Karpas-422 (cell line): Measurements from ENCODE around the gene RARRES2. TPM values are rescaled to one million over a fixed set of nuclear protein-coding genes. Genes with fewer than 3 reads are reported as not detected.
A peak's percentile ranks its signal among the peaks of the same experiment; 100 is the strongest.

ENCODE experiments used
- DNase-seq: peaks from one replicate; pipeline ENCODE4 v3.0.0-alpha.2; 2015
- H2AFZ ChIP-seq: fragments of 200-600 bp; sonication (generic); 2 replicates; pipeline ENCODE4 v1.6.1; 2014; ENCODE audit warnings: antibody characterized with exemption, low read length, mixed read lengths
- H3K27ac ChIP-seq: fragments of 200-600 bp; sonication (generic); 2 replicates; pipeline ENCODE4 v1.5.1; 2014; ENCODE audit warnings: mild to moderate bottlenecking, low read length, moderate library complexity
- H3K27me3 ChIP-seq: fragments of 200-600 bp; sonication (generic); 2 replicates; pipeline ENCODE4 v1.6.1; 2014; ENCODE audit warnings: low read length, mixed read lengths
- H3K36me3 ChIP-seq: fragments of 200-600 bp; sonication (generic); 2 replicates; pipeline ENCODE4 v1.6.1; 2014; ENCODE audit warnings: low read length, mixed read lengths; ENCODE audit not compliant: insufficient read depth
- H3K4me1 ChIP-seq: fragments of 200-600 bp; sonication (generic); 2 replicates; pipeline ENCODE4 v1.6.1; 2014; ENCODE audit warnings: mild to moderate bottlenecking, low read length, mixed read lengths
- H3K4me2 ChIP-seq: fragments of 200-600 bp; sonication (generic); 2 replicates; pipeline ENCODE4 v1.6.1; 2014; ENCODE audit warnings: low read length, low read depth, mild to moderate bottlenecking; ENCODE audit not compliant: poor library complexity, severe bottlenecking
- H3K4me3 ChIP-seq: fragments of 200-600 bp; sonication (generic); 2 replicates; pipeline ENCODE4 v1.5.1; 2014; ENCODE audit warnings: mild to moderate bottlenecking, antibody characterized with exemption, low read length, mixed read lengths
- H3K79me2 ChIP-seq: fragments of 200-600 bp; sonication (generic); 2 replicates; pipeline ENCODE4 v1.6.1; 2014; ENCODE audit warnings: mild to moderate bottlenecking, low read length, mixed read lengths
- H3K9ac ChIP-seq: fragments of 200-600 bp; sonication (generic); 2 replicates; pipeline ENCODE4 v1.6.0; 2014; ENCODE audit warnings: low read length
- H3K9me2 ChIP-seq: fragments of 200-600 bp; sonication (generic), shearing (Covaris generic); replicated peaks from 2 replicates; pipeline ENCODE4 v1.6.0; 2014; ENCODE audit warnings: mild to moderate bottlenecking, low read length, moderate library complexity; ENCODE audit not compliant: insufficient read depth
- H3K9me3 ChIP-seq: fragments of 300-700, 200-600 bp; sonication (generic); 2 replicates; pipeline ENCODE4 v1.6.1; 2014; ENCODE audit warnings: low read length, mixed read lengths
- H4K20me1 ChIP-seq: fragments of 200-600 bp; sonication (generic); 2 replicates; pipeline ENCODE4 v1.6.1; 2014; ENCODE audit warnings: mild to moderate bottlenecking, antibody characterized with exemption, low read length, low read depth; ENCODE audit not compliant: insufficient read depth
- total RNA-seq: library from RNA; depleted of rRNA; stranded (reverse); fragments of >200 nt; shearing (Covaris generic); gene quantifications from 2 replicates; pipeline ENCODE4 v1.2.3, GENCODE V29; 2014; ENCODE audit warnings: low replicate concordance

The RARRES2 gene
- total RNA-seq, 1 experiment from 2014 or later: not detected

- no peak for DNase-seq
- Histone ChIP-seq H3K4me2 (no peak overlapping the region), H3K36me3 (peaks cover 15% of the 10 kb centered on the region), H3K9me2 (no peaks in the 10 kb centered on the region), H3K9me3 (no peaks in the 10 kb centered on the region), H4K20me1 (peaks cover 12% of the 10 kb centered on the region; the same call in 1 of the 2 replicates), H3K79me2 (peaks cover 16% of the 10 kb centered on the region), H3K4me1 (peaks cover 25% of the 10 kb centered on the region), H3K27ac (no peak overlapping the region), H3K4me3 (no peak overlapping the region), H3K27me3 (no peaks in the 10 kb centered on the region), H3K9ac (no peak overlapping the region), H2AFZ (no peak overlapping the region)
Measured at GRCh38 chr7:150374472-150374871, 33.0 kb upstream of the RARRES2 start.

- Histone ChIP-seq H3K9me3 (no peaks in the 10 kb centered on the region), H3K9me2 (no peaks in the 10 kb centered on the region), H3K4me3 (no peak overlapping the region), H3K79me2 (peaks cover 20% of the 10 kb centered on the region), H3K9ac (no peak overlapping the region), H2AFZ (no peak overlapping the region), H3K27ac (no peak overlapping the region), H3K36me3 (peaks cover 15% of the 10 kb centered on the region), H4K20me1 (peaks cover 12% of the 10 kb centered on the region; the same call in 1 of the 2 replicates), H3K27me3 (no peaks in the 10 kb centered on the region), H3K4me2 (no peak overlapping the region), H3K4me1 (peaks cover 25% of the 10 kb centered on the region)
- no peak for DNase-seq
Measured at GRCh38 chr7:150374026-150374425, 32.6 kb upstream of the RARRES2 start.

GRCh38 chr7:150373049-150373801 is 31.8 kb upstream of the RARRES2 start:
- H3K36me3 ChIP-seq: peaks cover 15% of the 10 kb centered on the region
- H3K27ac ChIP-seq: no peak overlapping the region
- H3K4me3 ChIP-seq: no peak overlapping the region
- no peak overlapping the region for H2AFZ ChIP-seq
- H3K9me3 ChIP-seq: no peaks in the 10 kb centered on the region
- peaks cover 12% of the 10 kb centered on the region; the same call in 1 of the 2 replicates for H4K20me1 ChIP-seq
- peaks cover 22% of the 10 kb centered on the region for H3K79me2 ChIP-seq
- DNase-seq: no peak
- H3K27me3 ChIP-seq: no peaks in the 10 kb centered on the region
- no peak overlapping the region for H3K4me2 ChIP-seq
- peaks cover 22% of the 10 kb centered on the region for H3K4me1 ChIP-seq
- no peaks in the 10 kb centered on the region for H3K9me2 ChIP-seq
- no peak overlapping the region for H3K9ac ChIP-seq

GRCh38 chr7:150372271-150373048 is 31.0 kb upstream of the RARRES2 start:
- Histone ChIP-seq H3K4me2 (no peak overlapping the region), H4K20me1 (peaks cover 12% of the 10 kb centered on the region; the same call in 1 of the 2 replicates), H3K4me1 (peaks cover 22% of the 10 kb centered on the region), H3K27ac (no peak overlapping the region), H3K79me2 (peaks cover 22% of the 10 kb centered on the region), H3K27me3 (no peaks in the 10 kb centered on the region), H3K9ac (no peak overlapping the region), H3K9me3 (no peaks in the 10 kb centered on the region), H3K9me2 (no peaks in the 10 kb centered on the region), H2AFZ (no peak overlapping the region), H3K4me3 (no peak overlapping the region), H3K36me3 (peaks cover 15% of the 10 kb centered on the region)
- DNase-seq: no peak

GRCh38 chr7:150371996-150372270 is 30.5 kb upstream of the RARRES2 start:
- Histone ChIP-seq H3K27ac (no peak overlapping the region), H3K9ac (no peak overlapping the region), H2AFZ (no peak overlapping the region), H3K9me2 (no peaks in the 10 kb centered on the region), H3K36me3 (peaks cover 15% of the 10 kb centered on the region), H3K4me2 (no peak overlapping the region), H3K4me1 (peaks cover 23% of the 10 kb centered on the region), H4K20me1 (peaks cover 12% of the 10 kb centered on the region; the same call in 1 of the 2 replicates), H3K9me3 (no peaks in the 10 kb centered on the region), H3K27me3 (no peaks in the 10 kb centered on the region), H3K4me3 (no peak overlapping the region), H3K79me2 (peaks cover 22% of the 10 kb centered on the region)
- DNase-seq: no peak

- H3K9me2 ChIP-seq: no peaks in the 10 kb centered on the region
- H3K9ac ChIP-seq: no peak overlapping the region
- no peak overlapping the region for H3K4me2 ChIP-seq
- H3K27me3 ChIP-seq: no peaks in the 10 kb centered on the region
- no peak overlapping the region for H3K27ac ChIP-seq
- no peak overlapping the region for H3K4me3 ChIP-seq
- H2AFZ ChIP-seq: no peak overlapping the region
- H4K20me1 ChIP-seq: peaks cover 12% of the 10 kb centered on the region; the same call in 1 of the 2 replicates
- H3K4me1 ChIP-seq: peaks cover 24% of the 10 kb centered on the region
- peaks cover 15% of the 10 kb centered on the region for H3K36me3 ChIP-seq
- peaks cover 22% of the 10 kb centered on the region for H3K79me2 ChIP-seq
- no peaks in the 10 kb centered on the region for H3K9me3 ChIP-seq
- no peak for DNase-seq
Measured at GRCh38 chr7:150371131-150371995, 29.9 kb upstream of the RARRES2 start.

- no peaks in the 10 kb centered on the region for H3K9me2 ChIP-seq
- peaks cover 15% of the 10 kb centered on the region for H3K36me3 ChIP-seq
- H3K4me2 ChIP-seq: peak overlapping the region; percentile 90
- H3K9ac ChIP-seq: peak overlapping the region; percentile 99; the same call in 1 of the 2 replicates
- no peak overlapping the region for H3K27ac ChIP-seq
- peaks cover 31% of the 10 kb centered on the region for H3K4me1 ChIP-seq
- no peak overlapping the region for H3K4me3 ChIP-seq
- no peak for DNase-seq
- no peak overlapping the region for H2AFZ ChIP-seq
- no peaks in the 10 kb centered on the region for H3K27me3 ChIP-seq
- H3K9me3 ChIP-seq: no peaks in the 10 kb centered on the region
- H4K20me1 ChIP-seq: peaks cover 12% of the 10 kb centered on the region; the same call in 1 of the 2 replicates
- peaks cover 22% of the 10 kb centered on the region for H3K79me2 ChIP-seq
Measured at GRCh38 chr7:150370612-150371071, 29.2 kb upstream of the RARRES2 start.
